ENCODE data around the gene ZC3H18. TPM values are rescaled to one million over a fixed set of nuclear protein-coding genes. Genes with fewer than 3 reads are reported as not detected.

Gene ZC3H18
- total RNA-seq = 88.5 and 90.4 TPM in 2 replicates
- long read RNA-seq, partial matches to known transcripts = 0 of 2 reads
- long read RNA-seq, other reads (novel, unspliced or antisense) = 1 of 2 reads

DNA sequence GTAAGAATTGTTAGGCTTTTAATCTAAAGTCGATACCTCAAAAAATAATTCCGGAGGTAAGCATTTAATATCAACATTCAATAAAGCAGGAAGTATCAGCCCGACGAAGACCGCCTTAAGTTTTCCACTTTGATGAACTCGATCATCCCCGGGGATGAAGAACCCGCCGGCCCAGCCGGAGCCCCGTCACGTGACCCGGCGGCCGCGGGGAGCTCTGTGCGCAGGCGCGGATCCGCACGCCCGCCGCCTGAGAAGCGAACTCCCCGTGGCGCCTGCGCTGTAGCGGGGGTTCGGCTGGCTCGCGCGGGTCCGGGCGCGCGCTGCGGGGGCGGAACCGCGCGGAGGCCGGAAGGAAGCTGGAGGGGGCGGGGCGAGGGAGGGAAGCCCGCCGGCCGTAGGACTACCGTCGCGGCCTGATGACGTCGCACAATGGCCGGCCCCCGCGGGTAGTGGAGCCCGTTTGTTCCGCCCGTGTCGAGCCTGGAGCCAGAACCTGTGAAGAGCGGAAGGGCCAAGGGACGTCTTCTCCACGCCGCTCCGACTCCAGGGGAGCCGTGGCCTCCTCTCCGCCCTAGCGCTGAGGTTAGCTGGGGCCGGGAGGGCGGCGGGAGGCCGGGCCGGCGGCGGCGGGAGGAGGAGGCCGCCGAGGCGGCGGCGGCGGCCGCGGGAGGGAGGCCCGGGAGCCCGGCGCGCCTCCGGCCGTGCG lies at the start of gene ZC3H18:
Gene ZC3H18, plus strand, starts transcription at position 419 of the 706 bp plus-strand sequence. CDS start 6,721 bp downstream, outside the sequence.
- TF ChIP-seq, protein P1, sequence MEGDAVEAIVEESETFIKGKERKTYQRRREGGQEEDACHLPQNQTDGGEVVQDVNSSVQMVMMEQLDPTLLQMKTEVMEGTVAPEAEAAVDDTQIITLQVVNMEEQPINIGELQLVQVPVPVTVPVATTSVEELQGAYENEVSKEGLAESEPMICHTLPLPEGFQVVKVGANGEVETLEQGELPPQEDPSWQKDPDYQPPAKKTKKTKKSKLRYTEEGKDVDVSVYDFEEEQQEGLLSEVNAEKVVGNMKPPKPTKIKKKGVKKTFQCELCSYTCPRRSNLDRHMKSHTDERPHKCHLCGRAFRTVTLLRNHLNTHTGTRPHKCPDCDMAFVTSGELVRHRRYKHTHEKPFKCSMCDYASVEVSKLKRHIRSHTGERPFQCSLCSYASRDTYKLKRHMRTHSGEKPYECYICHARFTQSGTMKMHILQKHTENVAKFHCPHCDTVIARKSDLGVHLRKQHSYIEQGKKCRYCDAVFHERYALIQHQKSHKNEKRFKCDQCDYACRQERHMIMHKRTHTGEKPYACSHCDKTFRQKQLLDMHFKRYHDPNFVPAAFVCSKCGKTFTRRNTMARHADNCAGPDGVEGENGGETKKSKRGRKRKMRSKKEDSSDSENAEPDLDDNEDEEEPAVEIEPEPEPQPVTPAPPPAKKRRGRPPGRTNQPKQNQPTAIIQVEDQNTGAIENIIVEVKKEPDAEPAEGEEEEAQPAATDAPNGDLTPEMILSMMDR (conservative IDR thresholded peaks at IDR 0.05) = no peak
- no peaks in the 10 kb centered on the region for H3K9me3 Mint-ChIP-seq
- peak; percentile 95 for DNase-seq (ENCODE audit: low read depth, low spot score)
- H3K4me1 Mint-ChIP-seq = peaks cover 33% of the 10 kb centered on the region
- H3K36me3 Mint-ChIP-seq (ENCODE audit: low read depth) = peaks cover 3% of the 10 kb centered on the region
- peak within 1 kb of the TSS; percentile 88 for H3K27ac Mint-ChIP-seq (ENCODE audit: unreplicated experiment)
- H3K4me3 Mint-ChIP-seq = peak within 1 kb of the TSS; percentile 94
- no peaks in the 10 kb centered on the region for H3K27me3 Mint-ChIP-seq (ENCODE audit: low read depth)

DNA sequence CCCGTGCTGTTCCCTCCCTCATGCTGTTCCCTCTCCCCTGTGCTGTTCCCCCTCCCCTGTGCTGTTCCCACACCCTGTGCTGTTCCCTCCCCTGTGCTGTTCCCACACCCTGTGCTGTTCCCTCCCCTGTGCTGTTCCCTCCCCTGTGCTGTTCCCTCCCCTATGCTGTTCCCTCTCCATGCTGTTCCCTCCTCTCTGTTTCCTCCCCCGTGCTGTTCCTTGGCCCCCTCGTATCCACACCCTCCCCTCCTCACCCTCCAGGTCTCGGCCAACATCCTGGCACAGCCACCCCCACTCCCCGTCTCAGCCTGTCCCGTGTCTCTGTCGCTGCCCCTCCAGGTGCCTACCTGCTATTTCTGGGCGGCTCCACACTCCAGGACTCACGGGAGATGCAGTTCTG lies 48.5 kb upstream of the ZC3H18 start:
- H3K4me1 Mint-ChIP-seq = peaks cover 16% of the 10 kb centered on the region
- peaks cover 7% of the 10 kb centered on the region for H3K9me3 Mint-ChIP-seq
- peaks cover 5% of the 10 kb centered on the region for H3K36me3 Mint-ChIP-seq (ENCODE audit: low read depth)
- H3K27me3 Mint-ChIP-seq (ENCODE audit: low read depth) = no peaks in the 10 kb centered on the region
- H3K4me3 Mint-ChIP-seq = no peak overlapping the region
- DNase-seq (ENCODE audit: low read depth, low spot score) = no peak
- TF ChIP-seq, protein P1 (conservative IDR thresholded peaks at IDR 0.05) = no peak
- no peak overlapping the region for H3K27ac Mint-ChIP-seq (ENCODE audit: unreplicated experiment)

DNA sequence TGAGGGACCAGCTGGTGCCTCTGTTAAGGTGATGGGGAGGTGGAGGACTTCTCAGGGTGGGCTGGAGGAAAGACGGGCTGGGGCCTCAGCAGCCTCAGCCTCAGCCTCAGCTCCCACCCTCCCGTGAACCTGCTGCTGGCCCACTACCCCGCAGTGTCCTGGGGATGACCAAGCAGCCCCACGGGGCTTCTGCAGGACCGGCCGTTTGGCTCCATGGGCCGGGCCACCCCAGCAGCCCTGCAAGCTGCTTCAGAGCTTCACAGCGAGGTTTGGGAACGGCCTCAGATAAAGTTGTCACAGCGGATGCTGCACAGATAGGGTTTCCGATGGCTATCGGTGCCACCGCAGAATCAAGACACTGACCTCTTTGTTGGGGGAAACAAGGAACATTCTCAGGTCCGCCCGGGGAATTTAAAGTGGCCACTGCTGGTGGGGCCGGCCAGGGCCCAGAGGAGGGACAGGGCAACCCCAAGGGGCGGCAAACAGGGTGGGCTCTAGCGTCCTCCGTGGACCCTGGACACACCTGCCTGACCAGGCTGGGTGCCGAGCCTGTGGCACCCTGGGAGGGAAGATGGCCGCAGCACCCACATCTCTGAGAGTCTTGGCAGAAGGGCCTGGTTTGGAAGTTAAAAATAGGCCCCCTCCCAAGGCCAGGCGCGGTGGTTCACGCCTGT lies 47.8 kb upstream of the ZC3H18 start:
- peak overlapping the region; percentile 83 for H3K4me3 Mint-ChIP-seq
- peak overlapping the region; percentile 95 for H3K27ac Mint-ChIP-seq (ENCODE audit: unreplicated experiment)
- H3K36me3 Mint-ChIP-seq (ENCODE audit: low read depth) = peaks cover 5% of the 10 kb centered on the region
- TF ChIP-seq, protein P1 (conservative IDR thresholded peaks at IDR 0.05) = no peak
- peaks cover 16% of the 10 kb centered on the region for H3K4me1 Mint-ChIP-seq
- peaks cover 7% of the 10 kb centered on the region for H3K9me3 Mint-ChIP-seq
- no peak for DNase-seq (ENCODE audit: low read depth, low spot score)
- H3K27me3 Mint-ChIP-seq (ENCODE audit: low read depth) = no peaks in the 10 kb centered on the region

DNA sequence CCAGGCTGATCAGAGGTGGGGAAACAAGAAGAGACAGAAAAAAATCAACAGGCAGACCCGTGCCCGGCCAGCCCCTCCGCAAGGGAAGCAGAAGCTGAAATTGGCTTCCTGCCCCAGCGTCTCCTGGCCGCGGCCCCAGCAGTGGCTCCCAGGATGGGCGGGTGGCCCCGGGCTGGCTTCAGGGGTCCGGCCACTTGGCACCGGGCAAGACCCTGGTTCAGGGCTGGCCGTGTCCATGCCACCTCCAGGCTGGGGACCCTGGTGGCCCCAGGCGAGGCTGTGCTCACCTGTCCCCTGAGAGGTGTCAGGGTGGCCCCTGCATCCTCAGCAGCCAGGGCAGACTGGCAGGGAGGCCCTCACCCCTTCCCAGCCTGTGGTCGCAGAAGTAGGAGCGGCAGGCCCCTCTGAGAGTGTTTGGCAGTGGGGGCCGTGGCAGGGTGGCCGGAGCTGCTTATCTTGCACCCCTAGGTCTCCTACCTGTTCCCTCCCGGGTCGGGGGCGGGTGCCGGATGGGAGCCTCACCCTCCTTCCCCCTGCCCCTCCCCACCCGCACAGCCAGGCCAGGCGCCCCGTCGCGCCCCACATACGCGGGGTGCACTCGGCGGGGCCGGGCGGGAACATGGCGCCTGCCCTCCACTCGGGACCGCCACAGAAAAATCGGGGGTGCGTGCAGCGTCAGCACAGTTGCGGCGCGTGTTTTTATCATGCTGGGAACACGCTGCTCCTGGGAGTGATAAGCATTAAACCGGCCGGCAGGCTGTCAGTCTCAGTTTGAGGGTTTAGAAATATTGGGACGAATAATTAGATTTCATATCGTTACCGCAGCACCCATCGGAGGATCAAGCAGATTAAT lies 46.7 kb upstream of the ZC3H18 start:
- Mint-ChIP-seq H3K4me1 (peaks cover 17% of the 10 kb centered on the region), H3K36me3 (ENCODE audit: low read depth) (peaks cover 2% of the 10 kb centered on the region), H3K27me3 (ENCODE audit: low read depth) (no peaks in the 10 kb centered on the region), H3K4me3 (peak overlapping the region; percentile 80), H3K9me3 (peaks cover 5% of the 10 kb centered on the region), H3K27ac (ENCODE audit: unreplicated experiment) (no peak overlapping the region)
- TF ChIP-seq, protein P1 (conservative IDR thresholded peaks at IDR 0.05) = no peak
- DNase-seq (ENCODE audit: low read depth, low spot score) = no peak

DNA sequence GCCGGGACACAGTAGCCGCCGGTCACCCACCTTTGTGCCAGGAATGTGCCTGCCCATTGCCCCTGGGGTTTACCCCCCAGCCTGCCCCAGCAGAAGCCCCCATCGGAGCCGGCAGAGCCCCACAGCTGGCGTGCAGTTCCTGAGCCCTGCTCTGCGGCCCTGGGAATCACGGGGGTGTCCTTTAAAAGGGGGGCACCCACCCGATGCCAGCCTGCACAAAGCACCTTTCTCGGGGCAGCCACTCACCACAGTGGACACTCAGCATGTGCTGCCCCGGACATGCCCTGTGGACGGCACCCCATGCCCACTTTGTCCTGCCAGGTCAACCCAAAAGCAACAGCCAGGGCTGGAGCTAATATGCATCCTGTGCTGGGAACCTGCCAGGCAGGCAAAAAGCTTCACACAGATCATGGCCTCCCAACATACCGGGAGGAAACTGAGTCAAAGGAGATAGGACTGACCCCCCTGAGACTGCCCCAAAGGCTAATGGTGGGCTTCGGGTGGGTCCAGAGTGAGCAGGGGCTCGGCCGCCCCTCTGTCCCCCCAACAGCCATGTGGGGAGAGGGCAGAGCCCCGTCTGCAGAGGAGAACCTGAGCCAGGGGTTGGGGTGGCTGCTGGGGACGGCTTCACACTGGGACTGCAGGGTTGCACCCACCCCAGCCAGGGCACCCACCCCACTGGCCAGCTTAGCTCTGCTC lies 45.8 kb upstream of the ZC3H18 start:
- peaks cover 2% of the 10 kb centered on the region for H3K36me3 Mint-ChIP-seq (ENCODE audit: low read depth)
- TF ChIP-seq, protein P1 (conservative IDR thresholded peaks at IDR 0.05) = no peak
- H3K4me1 Mint-ChIP-seq = peaks cover 25% of the 10 kb centered on the region
- H3K27ac Mint-ChIP-seq (ENCODE audit: unreplicated experiment) = no peak overlapping the region
- H3K9me3 Mint-ChIP-seq = peaks cover 2% of the 10 kb centered on the region
- H3K27me3 Mint-ChIP-seq (ENCODE audit: low read depth) = no peaks in the 10 kb centered on the region
- DNase-seq (ENCODE audit: low read depth, low spot score) = no peak
- no peak overlapping the region for H3K4me3 Mint-ChIP-seq

Data from neural crest cell (in vitro differentiated cells).